Right atrium auricular region (tissue), 2 donors: Measurements from ENCODE around the gene CAP2. TPM values are rescaled to one million over a fixed set of nuclear protein-coding genes. Genes with fewer than 3 reads are reported as not detected.

Source experiments
- DNase-seq: peaks from one replicate; pipeline ENCODE4 v3.0.0-alpha.2; 2019; ENCODE audit warnings: low spot score
- H3K27ac ChIP-seq, 2 donors: fragments of 200-600 bp; sonication (generic); 1 replicate in 1 of 2; 2 replicates in 1 of 2; pipeline ENCODE4 v1.5.1; 2016 to 2019
- H3K27me3 ChIP-seq, 2 donors: fragments of 200-600 bp; sonication (generic); one replicate each; pipeline versions ENCODE4 v1.5.1 to v1.6.0; 2017 to 2019
- H3K36me3 ChIP-seq: fragments of 200-600 bp; sonication (generic); one replicate; pipeline ENCODE4 v1.5.1; 2016
- H3K4me1 ChIP-seq, 2 donors: fragments of 200-600 bp; sonication (generic); one replicate each; pipeline versions ENCODE4 v1.5.1 to v1.6.0; 2017 to 2019
- H3K4me3 ChIP-seq, 2 donors: fragments of 200-600 bp; sonication (generic); 1 replicate in 1 of 2; 2 replicates in 1 of 2; pipeline ENCODE4 v1.5.1; 2017 to 2019; ENCODE audit warnings: mild to moderate bottlenecking in 1 of 2, moderate library complexity in 1 of 2
- H3K9me3 ChIP-seq, 2 donors: fragments of 200-600 bp; sonication (generic); one replicate each; pipeline ENCODE4 v1.5.1; 2019
- total RNA-seq, 2 donors: library from RNA; depleted of rRNA; stranded (reverse); fragments of >200 nt; gene quantifications; one replicate each; pipeline ENCODE4 v1.1.0, GENCODE V29; 2016
- TF ChIP-seq, protein P1 (sequence below), 2 donors: fragments of 200-600 bp; sonication (generic); IDR thresholded peaks; one replicate each; pipeline ENCODE4 v1.5.1; 2019; ENCODE audit warnings: antibody characterized with exemption in 2 of 2

CAP2 gene
- total RNA-seq, 2 donors from 2014 or later: 59.9 to 63.6 TPM

DNA sequence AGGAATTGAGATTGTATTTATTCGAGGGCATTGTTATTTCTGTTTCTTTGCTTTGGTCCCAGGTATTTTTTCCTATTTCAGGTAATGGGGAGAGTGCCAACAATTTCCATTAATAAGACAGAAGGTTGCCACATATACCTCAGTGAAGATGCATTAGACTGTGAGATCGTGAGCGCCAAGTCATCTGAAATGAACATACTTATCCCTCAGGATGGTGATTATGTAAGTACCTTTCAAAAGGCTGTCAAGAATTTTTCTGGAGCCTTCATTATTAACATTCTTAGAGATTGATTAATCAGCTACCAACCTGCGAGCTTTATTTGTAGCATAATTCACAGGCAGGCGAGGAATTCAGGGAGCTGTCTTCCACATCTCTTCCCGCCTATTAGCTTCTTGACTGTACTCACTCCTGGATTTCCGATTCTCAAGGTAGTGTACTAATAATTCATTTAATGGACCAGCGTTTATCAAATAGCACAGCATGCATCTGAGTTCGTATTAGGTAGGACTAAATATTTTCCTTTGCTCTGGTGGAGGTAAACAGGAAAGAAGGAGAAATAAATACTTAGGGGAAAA lies 158.1 kb downstream of the CAP2 start:
- TF ChIP-seq, protein P1, sequence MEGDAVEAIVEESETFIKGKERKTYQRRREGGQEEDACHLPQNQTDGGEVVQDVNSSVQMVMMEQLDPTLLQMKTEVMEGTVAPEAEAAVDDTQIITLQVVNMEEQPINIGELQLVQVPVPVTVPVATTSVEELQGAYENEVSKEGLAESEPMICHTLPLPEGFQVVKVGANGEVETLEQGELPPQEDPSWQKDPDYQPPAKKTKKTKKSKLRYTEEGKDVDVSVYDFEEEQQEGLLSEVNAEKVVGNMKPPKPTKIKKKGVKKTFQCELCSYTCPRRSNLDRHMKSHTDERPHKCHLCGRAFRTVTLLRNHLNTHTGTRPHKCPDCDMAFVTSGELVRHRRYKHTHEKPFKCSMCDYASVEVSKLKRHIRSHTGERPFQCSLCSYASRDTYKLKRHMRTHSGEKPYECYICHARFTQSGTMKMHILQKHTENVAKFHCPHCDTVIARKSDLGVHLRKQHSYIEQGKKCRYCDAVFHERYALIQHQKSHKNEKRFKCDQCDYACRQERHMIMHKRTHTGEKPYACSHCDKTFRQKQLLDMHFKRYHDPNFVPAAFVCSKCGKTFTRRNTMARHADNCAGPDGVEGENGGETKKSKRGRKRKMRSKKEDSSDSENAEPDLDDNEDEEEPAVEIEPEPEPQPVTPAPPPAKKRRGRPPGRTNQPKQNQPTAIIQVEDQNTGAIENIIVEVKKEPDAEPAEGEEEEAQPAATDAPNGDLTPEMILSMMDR (IDR thresholded peaks at IDR 0.05): no peak
- H3K27ac ChIP-seq: no peak overlapping the region
- peaks cover 9% of the 10 kb centered on the region for H3K36me3 ChIP-seq
- no peaks in the 10 kb centered on the region for H3K27me3 ChIP-seq
- H3K4me3 ChIP-seq: no peak overlapping the region
- DNase-seq: no peak
- no peaks in the 10 kb centered on the region for H3K9me3 ChIP-seq
- H3K4me1 ChIP-seq: no peaks in the 10 kb centered on the region

DNA sequence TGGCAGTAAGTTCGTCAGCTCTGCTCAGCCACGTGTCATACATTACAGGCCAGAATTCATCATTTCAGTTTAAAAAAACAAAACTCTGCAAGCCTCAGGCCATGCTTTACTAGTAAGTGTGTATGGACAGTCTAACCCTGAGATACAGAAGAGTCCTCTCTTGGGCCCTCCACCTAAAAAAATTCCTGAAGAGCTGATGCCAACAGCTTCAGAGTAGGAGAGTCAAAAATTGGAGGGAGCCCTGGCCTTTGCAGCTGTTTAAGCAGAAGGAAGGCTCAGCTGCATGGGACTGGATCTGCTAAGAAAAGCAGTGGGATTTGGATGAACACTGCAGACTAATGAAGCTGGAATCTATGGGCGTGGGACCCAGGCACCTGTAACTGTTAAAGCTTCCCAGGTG lies 159.5 kb downstream of the CAP2 start:
- no peak overlapping the region for H3K4me3 ChIP-seq
- no peaks in the 10 kb centered on the region for H3K4me1 ChIP-seq
- no peaks in the 10 kb centered on the region for H3K9me3 ChIP-seq
- H3K27me3 ChIP-seq: no peaks in the 10 kb centered on the region
- no peak for DNase-seq
- peaks cover 12% of the 10 kb centered on the region for H3K36me3 ChIP-seq
- no peak overlapping the region for H3K27ac ChIP-seq
- TF ChIP-seq, protein P1 (IDR thresholded peaks at IDR 0.05): no peak

DNA sequence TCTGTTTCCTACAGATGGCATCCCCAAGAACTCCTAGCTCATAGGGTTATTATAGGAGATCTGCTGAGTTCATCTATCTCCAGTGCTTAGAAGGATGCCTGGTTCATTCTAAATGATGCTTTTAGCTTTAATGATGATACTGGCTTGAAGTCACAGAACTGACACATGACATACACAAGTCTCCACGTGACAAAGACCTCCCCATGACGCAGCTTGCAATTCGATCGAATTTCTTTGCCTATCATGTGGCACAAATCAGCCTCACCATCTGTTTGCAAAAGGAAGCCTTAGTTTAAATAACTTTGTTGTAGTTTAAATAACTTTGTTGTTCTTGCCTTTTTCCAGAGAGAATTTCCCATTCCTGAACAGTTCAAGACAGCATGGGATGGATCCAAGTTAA lies 162.6 kb downstream of the CAP2 start:
- Histone ChIP-seq H3K27ac (no peak overlapping the region), H3K4me1 (no peaks in the 10 kb centered on the region), H3K4me3 (no peak overlapping the region), H3K36me3 (peaks cover 12% of the 10 kb centered on the region), H3K27me3 (no peaks in the 10 kb centered on the region), H3K9me3 (no peaks in the 10 kb centered on the region)
- DNase-seq: no peak
- TF ChIP-seq, protein P1 (IDR thresholded peaks at IDR 0.05): no peak

DNA sequence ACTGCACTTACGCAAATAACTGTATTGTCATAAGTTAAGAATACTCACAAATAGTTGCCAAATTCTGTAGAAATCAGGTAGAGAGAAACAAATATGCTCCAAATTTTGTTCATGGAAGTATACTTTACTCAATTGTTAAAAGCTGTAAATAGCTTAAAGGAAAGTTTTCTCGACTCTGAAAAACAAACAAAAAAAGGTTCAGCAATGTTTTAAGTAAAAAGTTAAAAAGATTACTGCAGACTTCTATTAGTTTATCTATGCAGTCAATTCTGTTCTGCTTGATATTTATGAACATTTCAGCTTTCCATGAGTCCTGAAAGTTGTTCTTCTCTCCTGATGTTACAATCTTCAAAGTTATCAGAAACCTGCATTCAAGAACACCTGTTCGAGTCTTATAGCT lies 169.2 kb downstream of the CAP2 start:
- Histone ChIP-seq H3K4me3 (no peak overlapping the region), H3K4me1 (no peaks in the 10 kb centered on the region), H3K27ac (no peak overlapping the region), H3K9me3 (peaks cover 0 to 4% of the 10 kb centered on the region in 2 donors), H3K27me3 (no peaks in the 10 kb centered on the region), H3K36me3 (no peaks in the 10 kb centered on the region)
- no peak for DNase-seq
- TF ChIP-seq, protein P1 (IDR thresholded peaks at IDR 0.05): no peak

DNA sequence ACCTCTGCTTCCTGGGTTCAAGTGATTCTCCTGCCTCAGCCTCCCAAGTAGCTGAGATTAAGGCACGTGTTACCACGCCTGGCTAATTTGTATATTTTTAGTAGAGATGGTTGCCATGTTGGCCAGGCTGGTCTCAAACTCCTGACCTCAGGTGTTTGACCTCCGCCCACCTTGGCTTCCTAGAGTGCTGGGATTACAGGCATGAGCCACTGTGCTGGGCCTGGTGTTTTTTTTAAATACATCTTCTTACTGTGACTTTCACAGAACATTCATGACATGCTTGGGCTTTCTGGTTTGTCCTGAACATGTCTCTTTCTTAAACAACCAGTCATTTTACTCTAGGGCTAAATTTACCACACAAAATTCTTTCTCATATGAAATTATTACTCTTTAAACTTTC lies 172.0 kb downstream of the CAP2 start:
- H3K4me3 ChIP-seq: no peak overlapping the region
- H3K9me3 ChIP-seq: peaks cover 0 to 4% of the 10 kb centered on the region in 2 donors
- H3K36me3 ChIP-seq: no peaks in the 10 kb centered on the region
- TF ChIP-seq, protein P1 (IDR thresholded peaks at IDR 0.05): no peak
- no peak overlapping the region for H3K27ac ChIP-seq
- no peaks in the 10 kb centered on the region for H3K4me1 ChIP-seq
- no peak for DNase-seq
- H3K27me3 ChIP-seq: no peaks in the 10 kb centered on the region
